HCT116 (cell line): ENCODE data around the gene CTIF. TPM values are rescaled to one million over a fixed set of nuclear protein-coding genes. Genes with fewer than 3 reads are reported as not detected.

ENCODE experiments used
- ATAC-seq: fragments of 200-7000 bp; cut with Tn5 transposase; 2 replicates; pipeline ENCODE4 v1.9.1; 2020; ENCODE audit warnings: mild to moderate bottlenecking, moderate library complexity
- BruUV-seq: library from RNA; stranded (reverse); fragments of 400-500 nt; replicated peaks from 2 replicates; lab custom pipeline; 2021; lab: Mats Ljungman, UMichigan
- CTCF ChIA-PET: fragments of 300-600 bp; sonication (Branson Sonifier 250); formaldehyde crosslinking; loops from one replicate; lab custom pipeline; 2021; ENCODE audit warnings: antibody characterized with exemption; lab: Charles Lee
- POLR2A ChIA-PET: fragments of 300-600, 350-600 bp; sonication (Branson Sonifier 250); formaldehyde crosslinking; loops from one replicate; lab custom pipeline; 2021; ENCODE audit warnings: antibody characterized with exemption; lab: Charles Lee
- RAD21 ChIA-PET, 2 experiments: fragments of 300-600 bp; sonication (Branson Sonifier 250); formaldehyde crosslinking; loops; one replicate each; lab custom pipeline; 2023; ENCODE audit warnings: low total read pairs in 2 of 2; ENCODE audit not compliant: uncharacterized antibody in 2 of 2, unreplicated experiment in 2 of 2, low non-redundant PET in 1 of 2; lab: Charles Lee
- DNase-seq: peaks from one replicate; pipeline ENCODE4 v3.0.0-alpha.2; 2010; ENCODE audit warnings: low read depth, low spot score
- H2AFZ ChIP-seq: fragments of 200-600 bp; shearing (Covaris generic), sonication (generic); 2 replicates; pipeline ENCODE4 v1.6.1; 2017; ENCODE audit warnings: low read depth, mixed run types, mixed read lengths, antibody characterized with exemption, low read length; ENCODE audit not compliant: poor library complexity, severe bottlenecking
- H3K27ac ChIP-seq: 2 replicates; pipeline ENCODE4 v1.5.1; 2012; ENCODE audit warnings: low read depth, low read length
- H3K27me3 ChIP-seq: fragments of 200-600 bp; sonication (generic); 2 replicates; pipeline ENCODE4 v1.6.1; 2016; ENCODE audit warnings: mixed run types, low read length, mixed read lengths; ENCODE audit not compliant: insufficient read depth
- H3K36me3 ChIP-seq, 2 experiments: fragments of 200-500 bp in 1 of 2; fragments of 200-600 bp in 1 of 2; sonication (Bioruptor generic) in 1 of 2; sonication (generic) in 1 of 2; 2 replicates each; pipeline versions ENCODE4 v1.5.1 to v1.6.1; 2014 to 2016; ENCODE audit warnings: low read length in 2 of 2, inconsistent platforms in 1 of 2, mixed read lengths in 1 of 2, mixed run types in 1 of 2; ENCODE audit not compliant: insufficient read depth in 2 of 2, control insufficient read depth in 1 of 2
- H3K4me1 ChIP-seq, 2 experiments: fragments of 200-600 bp in 1 of 2; sonication (generic) in 1 of 2; 2 replicates each; pipeline versions ENCODE4 v1.5.1 to v1.6.1; 2012 to 2017; ENCODE audit warnings: low read length in 2 of 2, inconsistent platforms in 1 of 2, mild to moderate bottlenecking in 1 of 2, mixed read lengths in 1 of 2, mixed run types in 1 of 2, moderate library complexity in 1 of 2; ENCODE audit not compliant: insufficient read depth in 2 of 2, control insufficient read depth in 1 of 2
- H3K4me2 ChIP-seq: fragments of 200-600 bp; sonication (generic); 2 replicates; pipeline ENCODE4 v1.6.1; 2017; ENCODE audit warnings: mixed run types, low read length, mixed read lengths
- H3K4me3 ChIP-seq, 2 experiments: fragments of 200-600 bp in 1 of 2; sonication (generic) in 1 of 2; replicated peaks in 1 of 2; 2 replicates each; pipeline ENCODE4 v1.5.1; 2011 to 2016; ENCODE audit warnings: low read length in 2 of 2, control low read depth in 1 of 2, low read depth in 1 of 2, mild to moderate bottlenecking in 1 of 2, mixed read lengths in 1 of 2, mixed run types in 1 of 2
- H3K79me2 ChIP-seq: fragments of 200-600 bp; sonication (generic); 2 replicates; pipeline ENCODE4 v1.6.1; 2017; ENCODE audit warnings: mild to moderate bottlenecking, mixed run types, low read length, moderate library complexity, mixed read lengths; ENCODE audit not compliant: insufficient read depth
- H3K9ac ChIP-seq: fragments of 200-600 bp; sonication (generic); 2 replicates; pipeline ENCODE4 v1.6.1; 2016; ENCODE audit warnings: low read length, mixed read lengths
- H3K9me2 ChIP-seq: fragments of 200-600 bp; sonication (generic), shearing (Covaris generic); 2 replicates; pipeline ENCODE4 v1.6.1; 2017; ENCODE audit warnings: mixed run types, mild to moderate bottlenecking, moderate library complexity; ENCODE audit not compliant: insufficient read depth
- H3K9me3 ChIP-seq, 2 experiments: fragments of 200-500 bp in 1 of 2; fragments of 200-600 bp in 1 of 2; sonication (Bioruptor generic) in 1 of 2; sonication (generic) in 1 of 2; 2 replicates each; pipeline ENCODE4 v1.6.1; 2014 to 2017; ENCODE audit warnings: low read length in 2 of 2, mixed read lengths in 2 of 2, inconsistent platforms in 1 of 2, low read depth in 1 of 2, mild to moderate bottlenecking in 1 of 2, mixed run types in 1 of 2, moderate library complexity in 1 of 2; ENCODE audit not compliant: control insufficient read depth in 1 of 2, insufficient read depth in 1 of 2
- H4K20me1 ChIP-seq: fragments of 200-600 bp; sonication (generic), shearing (Covaris generic); 2 replicates; pipeline ENCODE4 v1.6.1; 2017; ENCODE audit warnings: mixed run types, mild to moderate bottlenecking, moderate library complexity; ENCODE audit not compliant: insufficient read depth
- CEBPB ChIP-seq: IDR thresholded peaks from 2 replicates; pipeline ENCODE4 v1.6.1; 2012; ENCODE audit warnings: low read depth
- CTCF ChIP-seq, 3 experiments: fragments of 200-600 bp in 1 of 3; sonication (generic) in 1 of 3; IDR thresholded peaks in 2 of 3; conservative IDR thresholded peaks in 1 of 3; 2 replicates each; pipeline ENCODE4 v1.5.1; 2012 to 2017; ENCODE audit warnings: low read depth in 2 of 3, low read length in 2 of 3, antibody characterized with exemption in 1 of 3, borderline replicate concordance in 1 of 3, control low read depth in 1 of 3, mild to moderate bottlenecking in 1 of 3, mixed read lengths in 1 of 3, mixed run types in 1 of 3, moderate library complexity in 1 of 3; ENCODE audit not compliant: insufficient read depth in 1 of 3
- EZH2 ChIP-seq: fragments of 200-600 bp; sonication (generic); IDR thresholded peaks from 2 replicates; pipeline ENCODE4 v1.6.1; 2017; ENCODE audit warnings: antibody characterized with exemption, mixed run types
- EZH2phosphoT487 ChIP-seq: fragments of 200-600 bp; IDR thresholded peaks from 2 replicates; pipeline ENCODE4 v1.6.1; 2018; ENCODE audit warnings: antibody characterized with exemption, borderline replicate concordance
- JUND ChIP-seq: IDR thresholded peaks from 2 replicates; pipeline ENCODE4 v1.6.1; 2012
- POLR2AphosphoS5 ChIP-seq: IDR thresholded peaks from 2 replicates; pipeline ENCODE4 v1.6.1; 2011; ENCODE audit warnings: mild to moderate bottlenecking, low read depth, low read length, moderate library complexity
- RAD21 ChIP-seq: IDR thresholded peaks from 2 replicates; pipeline ENCODE4 v1.6.1; 2012; ENCODE audit warnings: low read depth, mild to moderate bottlenecking
- SRF ChIP-seq: IDR thresholded peaks from 2 replicates; pipeline ENCODE4 v1.6.1; 2012; ENCODE audit warnings: low read depth
- TCF7L2 ChIP-seq: IDR thresholded peaks from 2 replicates; pipeline ENCODE4 v1.7.0; 2011; ENCODE audit warnings: borderline replicate concordance, inconsistent platforms; ENCODE audit not compliant: insufficient read depth, insufficient read length; ENCODE audit errors: extremely low read depth
- intact Hi-C: fragments of 100-400 bp; cut with micrococcal nuclease; formaldehyde crosslinking; loops from 2 replicates; pipeline ENCODE4 v1.10.0; 2022
- total RNA-seq: library from RNA; stranded (reverse); gene quantifications from one replicate; pipeline ENCODE4 v1.2.1, GENCODE V29; 2021; ENCODE audit not compliant: unreplicated experiment

The CTIF gene
- total RNA-seq, 1 experiment from 2014 or later, result 19.7 TPM

DNA sequence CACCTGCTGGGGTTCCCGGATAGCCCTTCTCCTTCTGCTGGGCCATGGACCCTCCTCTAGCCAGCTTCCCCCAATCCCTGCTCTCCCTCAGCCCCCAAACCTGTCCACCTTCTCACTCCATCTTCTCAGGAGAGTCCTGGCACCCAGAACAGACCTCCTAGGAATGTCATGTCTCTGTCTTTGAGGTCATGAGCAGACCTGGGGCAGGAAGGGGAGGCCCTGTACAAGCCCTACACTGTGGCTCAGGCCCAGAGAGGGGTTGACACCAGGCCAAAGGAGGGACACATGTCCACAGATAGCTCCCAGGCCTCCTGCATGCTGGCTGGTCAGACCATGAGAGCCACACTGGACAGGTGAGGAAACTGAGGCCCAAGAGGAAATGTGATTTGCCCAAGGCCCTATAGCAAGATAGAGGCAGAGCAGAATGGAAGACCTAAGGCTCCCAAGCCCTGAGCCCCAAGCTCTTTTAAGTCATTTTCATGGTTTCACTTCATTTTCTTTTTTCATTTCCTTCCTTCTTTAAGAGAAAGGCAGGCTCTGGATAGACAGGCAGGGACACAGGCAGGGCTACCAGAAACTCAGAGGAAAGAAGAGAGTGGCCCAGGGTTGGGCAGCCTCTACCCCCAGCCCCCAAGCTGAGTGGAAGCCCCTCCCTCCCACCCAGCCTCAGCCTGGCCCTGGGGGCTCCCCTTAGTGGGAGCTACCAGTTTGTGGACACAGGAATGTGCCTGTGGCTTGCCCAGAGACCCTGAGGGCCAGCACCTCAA lies 252.2 kb downstream of the CTIF start:
- Histone ChIP-seq H3K9me3 (no peaks in the 10 kb centered on the region), H2AFZ (no peak overlapping the region), H3K4me1 (peaks cover 17 to 28% of the 10 kb centered on the region in 2 experiments), H3K4me2 (peak overlapping the region; percentile 50; the same call in 1 of the 2 replicates), H4K20me1 (no peaks in the 10 kb centered on the region), H3K27me3 (no peaks in the 10 kb centered on the region), H3K79me2 (no peaks in the 10 kb centered on the region), H3K9me2 (no peaks in the 10 kb centered on the region), H3K27ac (peak overlapping the region; percentile 44; the same call in 1 of the 2 replicates), H3K4me3 (no peak overlapping the region), H3K9ac (no peak overlapping the region), H3K36me3 (no peaks in the 10 kb centered on the region)
- DNase-seq, result no peak
- no TSS peak for BruUV-seq
- intact Hi-C loops, result no loop called here
- TF ChIP-seq RAD21 (no peak), TCF7L2 (no peak), POLR2AphosphoS5 (no peak), CEBPB (no peak), SRF (no peak), CTCF (IDR thresholded peaks at IDR 0.05 in 2 of 3, conservative IDR thresholded peaks at IDR 0.05 in 1 of 3; ENCODE audit: borderline replicate concordance in 1 of 3, insufficient read depth in 1 of 3, low read depth in 2 of 3, low read length in 2 of 3) (no peak), EZH2 (no peak), EZH2phosphoT487 (no peak), JUND (no peak)
- ChIA-PET CTCF (interaction anchor here (1.0 kb wide), 1 partner anchor 15 kb away, joined by 3 read pairs; no protein-coding TSS in a partner anchor), POLR2A (no interaction called here), RAD21 (no interaction called here)
- peak; percentile 17 for ATAC-seq
